PC-3 (cell line): ENCODE data around the gene SUCO. TPM values are rescaled to one million over a fixed set of nuclear protein-coding genes. Genes with fewer than 3 reads are reported as not detected.

ENCODE experiments used
- ATAC-seq: fragments of 200-7000 bp; cut with Tn5 transposase; 2 replicates; pipeline ENCODE4 v1.9.1; 2020; ENCODE audit warnings: mild to moderate bottlenecking, moderate library complexity
- BruUV-seq: library from RNA; stranded (reverse); fragments of 400-500 nt; replicated peaks from 2 replicates; lab custom pipeline; 2021; lab: Mats Ljungman, UMichigan
- CTCF ChIA-PET: fragments of 300-600 bp; sonication (Branson Sonifier 250); formaldehyde crosslinking; loops from one replicate; lab custom pipeline; 2022; ENCODE audit warnings: antibody characterized with exemption; lab: Charles Lee
- POLR2A ChIA-PET: fragments of 300-600 bp; sonication (Branson Sonifier 250); formaldehyde crosslinking; loops from one replicate; lab custom pipeline; 2022; ENCODE audit warnings: antibody characterized with exemption; ENCODE audit not compliant: unreplicated experiment; lab: Charles Lee
- DNase-seq: peaks from one replicate; pipeline ENCODE4 v3.0.0-alpha.2; 2015
- H2AFZ ChIP-seq: fragments of 300-600 bp; sonication (generic); 2 replicates; pipeline ENCODE4 v1.6.0; 2016; ENCODE audit warnings: antibody characterized with exemption, low read length
- H3F3A ChIP-seq: fragments of 300-600 bp; sonication (generic); one replicate; pipeline ENCODE4 v1.6.0; 2017; ENCODE audit warnings: antibody characterized with exemption, low read length, control low read depth, mild to moderate bottlenecking; ENCODE audit not compliant: unreplicated experiment
- H3K27ac ChIP-seq: fragments of 300-600 bp; sonication (generic); 2 replicates; pipeline ENCODE4 v1.5.1; 2016; ENCODE audit warnings: mild to moderate bottlenecking, low read length
- H3K27me3 ChIP-seq: fragments of 300-600 bp; sonication (generic); 2 replicates; pipeline ENCODE4 v1.6.1; 2016; ENCODE audit warnings: low read length, mixed read lengths
- H3K36me3 ChIP-seq: fragments of 300-600 bp; sonication (generic); 2 replicates; pipeline ENCODE4 v1.6.1; 2016; ENCODE audit warnings: low read depth, mixed run types, low read length, mixed read lengths
- H3K4me1 ChIP-seq: fragments of 300-600 bp; sonication (generic); 2 replicates; pipeline ENCODE4 v1.5.1; 2016; ENCODE audit warnings: low read length; ENCODE audit not compliant: insufficient read depth
- H3K4me2 ChIP-seq: fragments of 300-600 bp; sonication (generic); 2 replicates; pipeline ENCODE4 v1.6.0; 2016; ENCODE audit warnings: low read length
- H3K4me3 ChIP-seq: fragments of 300-600 bp; sonication (generic); 2 replicates; pipeline ENCODE4 v1.5.1; 2016; ENCODE audit warnings: mild to moderate bottlenecking, low read length, mixed read lengths
- H3K79me2 ChIP-seq: fragments of 300-600 bp; sonication (generic); 2 replicates; pipeline ENCODE4 v1.6.1; 2017; ENCODE audit warnings: low read length, mixed read lengths
- H3K9ac ChIP-seq: fragments of 300-600 bp; sonication (generic); 2 replicates; pipeline ENCODE4 v1.6.0; 2016; ENCODE audit warnings: mild to moderate bottlenecking, low read length
- H3K9me2 ChIP-seq: fragments of 300-600 bp; sonication (generic); replicated peaks from 2 replicates; pipeline ENCODE4 v1.6.1; 2016; ENCODE audit warnings: mixed run types, low read length, mixed read lengths
- H3K9me3 ChIP-seq: fragments of 300-600 bp; sonication (generic); 2 replicates; pipeline ENCODE4 v1.6.1; 2016; ENCODE audit warnings: low read length, mixed read lengths
- H4K20me1 ChIP-seq: fragments of 300-600 bp; sonication (generic); 2 replicates; pipeline ENCODE4 v1.6.1; 2016; ENCODE audit warnings: low read length, mixed read lengths
- EZH2 ChIP-seq: fragments of 300-600 bp; sonication (generic); IDR thresholded peaks from one replicate; pipeline ENCODE4 v1.6.1; 2017; ENCODE audit warnings: antibody characterized with exemption, mild to moderate bottlenecking, low read length; ENCODE audit not compliant: unreplicated experiment
- EZH2phosphoT487 ChIP-seq: fragments of 300-600 bp; sonication (generic); IDR thresholded peaks from 2 replicates; pipeline ENCODE4 v1.6.1; 2018; ENCODE audit warnings: mild to moderate bottlenecking, antibody characterized with exemption, low read length, borderline replicate concordance
- intact Hi-C: fragments of 100-400 bp; cut with micrococcal nuclease; formaldehyde crosslinking; loops from 2 replicates; pipeline ENCODE4 v1.9.0; 2023
- total RNA-seq: library from RNA; depleted of rRNA; stranded (reverse); fragments of >200 nt; gene quantifications from 2 replicates; pipeline ENCODE4 v1.2.3, GENCODE V29; 2014
- TF ChIP-seq, protein P1 (sequence below): fragments of 300-600 bp; sonication (generic); conservative IDR thresholded peaks from 2 replicates; pipeline ENCODE4 v1.5.1; 2017; ENCODE audit warnings: antibody characterized with exemption, low read depth, mild to moderate bottlenecking, low read length

The SUCO gene
- total RNA-seq, 1 experiment from 2014 or later, result 72.0 TPM

DNA sequence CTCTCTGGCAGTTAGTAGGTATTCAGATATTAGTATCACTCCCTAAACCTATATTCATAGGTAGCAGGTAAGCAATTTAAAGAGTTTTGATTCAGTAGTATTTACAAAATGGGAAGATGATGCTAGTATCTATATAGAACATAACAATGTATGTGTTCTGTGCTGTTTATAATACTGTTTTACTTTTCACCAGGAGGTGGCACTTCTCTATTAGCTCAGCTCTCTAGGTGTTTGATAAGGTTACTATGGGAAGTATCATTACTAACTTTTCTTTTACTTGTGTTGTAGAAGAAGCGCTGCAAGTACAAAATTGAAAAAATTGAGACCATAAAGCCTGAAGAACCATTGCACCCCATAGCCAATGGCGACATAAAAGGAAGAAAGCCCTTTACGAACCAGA is 76.6 kb downstream of the SUCO start:
- ChIA-PET CTCF (interaction anchor here (0.5 to 2.6 kb wide), 8 partner anchors 22 to 160 kb away, joined by 4 to 40 read pairs (median 4); partner anchors contain the start of gene SUCO), POLR2A (interaction anchor here (0.6 kb wide), 2 partner anchors 110 to 116 kb away, joined by 3 read pairs; no protein-coding TSS in a partner anchor)
- Histone ChIP-seq H2AFZ (no peak overlapping the region), H3K4me3 (no peak overlapping the region), H3K79me2 (0 out of 2 replicates have a peak, but pooled peaks cover 5% of the 10 kb centered on the region), H3K27me3 (no peaks in the 10 kb centered on the region), H3F3A (no peaks in the 10 kb centered on the region), H3K9me2 (no peaks in the 10 kb centered on the region), H4K20me1 (no peaks in the 10 kb centered on the region), H3K9me3 (no peaks in the 10 kb centered on the region), H3K9ac (no peak overlapping the region), H3K4me2 (no peak overlapping the region), H3K27ac (no peak overlapping the region), H3K36me3 (peaks cover 45% of the 10 kb centered on the region), H3K4me1 (0 out of 2 replicates have a peak, but pooled peaks cover 8% of the 10 kb centered on the region)
- intact Hi-C loops, result loop anchor here (1.0 to 2.0 kb wide), 4 partner anchors 30 to 180 kb away; no protein-coding TSS in a partner anchor
- DNase-seq (peak; percentile 88), ATAC-seq (peak; percentile 93)
- TF ChIP-seq, protein P1, sequence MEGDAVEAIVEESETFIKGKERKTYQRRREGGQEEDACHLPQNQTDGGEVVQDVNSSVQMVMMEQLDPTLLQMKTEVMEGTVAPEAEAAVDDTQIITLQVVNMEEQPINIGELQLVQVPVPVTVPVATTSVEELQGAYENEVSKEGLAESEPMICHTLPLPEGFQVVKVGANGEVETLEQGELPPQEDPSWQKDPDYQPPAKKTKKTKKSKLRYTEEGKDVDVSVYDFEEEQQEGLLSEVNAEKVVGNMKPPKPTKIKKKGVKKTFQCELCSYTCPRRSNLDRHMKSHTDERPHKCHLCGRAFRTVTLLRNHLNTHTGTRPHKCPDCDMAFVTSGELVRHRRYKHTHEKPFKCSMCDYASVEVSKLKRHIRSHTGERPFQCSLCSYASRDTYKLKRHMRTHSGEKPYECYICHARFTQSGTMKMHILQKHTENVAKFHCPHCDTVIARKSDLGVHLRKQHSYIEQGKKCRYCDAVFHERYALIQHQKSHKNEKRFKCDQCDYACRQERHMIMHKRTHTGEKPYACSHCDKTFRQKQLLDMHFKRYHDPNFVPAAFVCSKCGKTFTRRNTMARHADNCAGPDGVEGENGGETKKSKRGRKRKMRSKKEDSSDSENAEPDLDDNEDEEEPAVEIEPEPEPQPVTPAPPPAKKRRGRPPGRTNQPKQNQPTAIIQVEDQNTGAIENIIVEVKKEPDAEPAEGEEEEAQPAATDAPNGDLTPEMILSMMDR, result peak; percentile 99
- TF ChIP-seq EZH2phosphoT487, result no peak
- BruUV-seq, result no TSS peak

- H3K27ac ChIP-seq, result no peak overlapping the region
- DNase-seq, result no peak
- H3K9ac ChIP-seq, result no peak overlapping the region
- ChIA-PET CTCF (no interaction called here), POLR2A (no interaction called here)
- intact Hi-C loops, result no loop called here
- no TSS peak for BruUV-seq
- no peak overlapping the region for H3K4me2 ChIP-seq
- H3K79me2 ChIP-seq, result no peaks in the 10 kb centered on the region
- H4K20me1 ChIP-seq, result no peaks in the 10 kb centered on the region
- H3K36me3 ChIP-seq, result peaks cover 48% of the 10 kb centered on the region
- H3K9me2 ChIP-seq, result no peaks in the 10 kb centered on the region
- no peak overlapping the region for H3K4me3 ChIP-seq
- TF ChIP-seq EZH2 (no peak), EZH2phosphoT487 (no peak)
- TF ChIP-seq, protein P1, result no peak
- no peaks in the 10 kb centered on the region for H3K27me3 ChIP-seq
- H3K9me3 ChIP-seq, result peaks cover 17% of the 10 kb centered on the region
- no peaks in the 10 kb centered on the region for H3F3A ChIP-seq
- 0 out of 2 replicates have a peak, but pooled peaks cover under 1% of the 10 kb centered on the region for H3K4me1 ChIP-seq
- no peak overlapping the region for H2AFZ ChIP-seq
- ATAC-seq, result no peak
Measured at GRCh38 chr1:172612478-172612877, 79.5 kb downstream of the SUCO start.

DNA sequence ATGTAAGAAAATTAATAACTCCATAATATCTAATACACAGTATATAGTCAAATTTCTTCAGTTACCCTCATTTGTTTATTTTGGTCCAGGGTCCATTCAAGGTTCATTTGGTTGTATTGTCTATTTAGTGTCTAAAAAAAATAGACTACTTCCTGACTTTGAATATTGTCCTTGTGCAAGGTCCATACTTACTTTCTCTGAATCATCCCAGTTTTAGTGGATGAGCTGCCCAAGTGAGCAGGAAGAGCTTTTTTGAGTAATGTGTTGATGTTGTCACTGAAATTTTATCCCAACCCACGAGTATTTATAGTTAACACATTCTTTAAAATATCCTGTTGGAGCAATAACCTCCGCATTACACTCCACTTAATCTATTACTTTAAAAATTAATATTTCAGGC is 80.3 kb downstream of the SUCO start:
- Histone ChIP-seq H3K36me3 (peaks cover 56% of the 10 kb centered on the region), H3K4me3 (no peak overlapping the region), H3K4me1 (no peaks in the 10 kb centered on the region), H4K20me1 (no peaks in the 10 kb centered on the region), H3K27ac (no peak overlapping the region), H3K4me2 (no peak overlapping the region), H3K27me3 (no peaks in the 10 kb centered on the region), H3K9ac (no peak overlapping the region), H3K79me2 (no peaks in the 10 kb centered on the region), H2AFZ (no peak overlapping the region), H3K9me2 (no peaks in the 10 kb centered on the region), H3K9me3 (peaks cover 25% of the 10 kb centered on the region), H3F3A (no peaks in the 10 kb centered on the region)
- BruUV-seq, result no TSS peak
- DNase-seq (peak; percentile 60), ATAC-seq (peak; percentile 9; the same call in 1 of the 2 replicates)
- intact Hi-C loops, result no loop called here
- no peak for TF ChIP-seq EZH2phosphoT487
- TF ChIP-seq EZH2, result no peak
- TF ChIP-seq, protein P1, result no peak
- ChIA-PET CTCF (no interaction called here), POLR2A (no interaction called here)
